Esophagus muscularis mucosa (tissue), 4 donors: ENCODE data around the gene TBCE. TPM values are rescaled to one million over a fixed set of nuclear protein-coding genes. Genes with fewer than 3 reads are reported as not detected.
A peak's percentile ranks its signal among the peaks of the same experiment; 100 is the strongest.

Experiments used
- DNase-seq: peaks from one replicate; pipeline ENCODE4 v3.0.0-alpha.2; 2017; ENCODE audit errors: extremely low spot score
- H3K27ac ChIP-seq, 4 donors: fragments of 200-600 bp; sonication (generic); replicated peaks in 1 of 4; 1 replicate in 3 of 4; 2 replicates in 1 of 4; pipeline ENCODE4 v1.5.1; 2016 to 2019; ENCODE audit warnings: mild to moderate bottlenecking in 1 of 4
- H3K27me3 ChIP-seq, 4 donors: fragments of 200-600 bp; sonication (generic); one replicate each; pipeline versions ENCODE4 v1.5.1 to v1.6.0; 2016 to 2019
- H3K36me3 ChIP-seq, 4 donors: fragments of 200-600 bp; sonication (generic); one replicate each; pipeline ENCODE4 v1.5.1; 2016 to 2019
- H3K4me1 ChIP-seq, 4 donors: fragments of 200-600 bp; sonication (generic); one replicate each; pipeline ENCODE4 v1.5.1; 2016 to 2019
- H3K4me3 ChIP-seq, 4 donors: fragments of 200-600 bp; sonication (generic); 1 replicate in 2 of 4; 2 replicates in 2 of 4; pipeline ENCODE4 v1.5.1; 2016 to 2019; ENCODE audit warnings: mild to moderate bottlenecking in 4 of 4, moderate library complexity in 1 of 4
- H3K9me3 ChIP-seq, 4 donors: fragments of 200-600 bp; sonication (generic); 1 replicate in 3 of 4; 2 replicates in 1 of 4; pipeline ENCODE4 v1.5.1; 2016 to 2019
- CTCF ChIP-seq, 3 experiments: fragments of 200-600 bp in 2 of 3; fragments of 450-650 bp in 1 of 3; sonication (generic) in 2 of 3; IDR thresholded peaks; one replicate each; pipeline ENCODE4 v1.5.1; 2017 to 2019; ENCODE audit warnings: antibody characterized with exemption in 3 of 3, mild to moderate bottlenecking in 2 of 3, moderate library complexity in 1 of 3
- EP300 ChIP-seq: sonication (generic); formaldehyde crosslinking; IDR thresholded peaks from one replicate; pipeline ENCODE4 v1.6.1; 2017; ENCODE audit warnings: antibody characterized with exemption
- POLR2A ChIP-seq: fragments of 450-650 bp; IDR thresholded peaks from one replicate; pipeline ENCODE4 v1.6.1; 2017; ENCODE audit warnings: antibody characterized with exemption, moderate library complexity, mild to moderate bottlenecking, low read depth
- POLR2AphosphoS5 ChIP-seq, 2 donors: sonication (generic); formaldehyde crosslinking; IDR thresholded peaks; one replicate each; pipeline ENCODE4 v1.6.1; 2017; ENCODE audit warnings: antibody characterized with exemption in 2 of 2
- WGBS: methylation state at CpG from one replicate; pipeline ENCODE4 v1.1.5; 2018; 5-methylcytosine and 5-hydroxymethylcytosine counted together
- intact Hi-C: fragments of 100-400 bp; cut with DNase I; formaldehyde crosslinking; loops from one replicate; pipeline ENCODE4 v1.15.1; 2023
- total RNA-seq, 4 donors: library from RNA; depleted of rRNA; stranded (reverse); fragments of >200 nt; gene quantifications; one replicate each; pipeline versions ENCODE4 v1.1.0 to v1.2.1, GENCODE V29; 2016

Gene TBCE
- total RNA-seq, 4 donors from 2014 or later: 10.6 to 21.6 (median 15.3) TPM

GRCh38 chr1:235409042-235409820, 42.0 kb downstream of the TBCE start:
- H3K9me3 ChIP-seq: no peaks in the 10 kb centered on the region
- 77% methylated on average over 7 of the region's 7 CpGs for WGBS
- no peaks in the 10 kb centered on the region for H3K36me3 ChIP-seq
- H3K27me3 ChIP-seq: no peaks in the 10 kb centered on the region
- H3K27ac ChIP-seq: no peak overlapping the region
- H3K4me1 ChIP-seq: peaks cover 0 to 6% (median 6%) of the 10 kb centered on the region in 4 donors
- DNase-seq: no peak
- no peak overlapping the region for H3K4me3 ChIP-seq
- TF ChIP-seq POLR2A (no peak), CTCF (IDR thresholded peaks at IDR 0.05) (no peak), EP300 (no peak), POLR2AphosphoS5 (IDR thresholded peaks at IDR 0.05) (no peak)
- intact Hi-C loops: no loop called here

GRCh38 chr1:235410467-235410866, 43.2 kb downstream of the TBCE start:
- no peak overlapping the region for H3K4me3 ChIP-seq
- H3K27ac ChIP-seq: no peak overlapping the region
- H3K27me3 ChIP-seq: no peaks in the 10 kb centered on the region
- 85% methylated on average over 5 of the region's 5 CpGs for WGBS
- H3K9me3 ChIP-seq: no peaks in the 10 kb centered on the region
- peaks cover 0 to 6% (median 6%) of the 10 kb centered on the region in 4 donors for H3K4me1 ChIP-seq
- TF ChIP-seq EP300 (no peak), POLR2A (no peak), POLR2AphosphoS5 (IDR thresholded peaks at IDR 0.05) (no peak), CTCF (IDR thresholded peaks at IDR 0.05) (no peak)
- peaks cover 0 to 7% (median 0%) of the 10 kb centered on the region in 4 donors for H3K36me3 ChIP-seq
- intact Hi-C loops: no loop called here
- DNase-seq: no peak

- intact Hi-C loops: no loop called here
- TF ChIP-seq EP300: no peak
- TF ChIP-seq POLR2A: no peak
- TF ChIP-seq POLR2AphosphoS5 (IDR thresholded peaks at IDR 0.05): no peak
- TF ChIP-seq CTCF (IDR thresholded peaks at IDR 0.05): no peak
- H3K4me1 ChIP-seq: peaks cover 2 to 9% (median 7%) of the 10 kb centered on the region in 4 donors
- H3K36me3 ChIP-seq: peaks cover 0 to 7% (median 0%) of the 10 kb centered on the region in 4 donors
- WGBS: 46% methylated on average over 2 of the region's 5 CpGs
- no peaks in the 10 kb centered on the region for H3K27me3 ChIP-seq
- no peak overlapping the region for H3K27ac ChIP-seq
- no peak overlapping the region for H3K4me3 ChIP-seq
- no peaks in the 10 kb centered on the region for H3K9me3 ChIP-seq
- DNase-seq: no peak
Measured at GRCh38 chr1:235411489-235412486, 44.6 kb downstream of the TBCE start.

- Histone ChIP-seq H3K27ac (no peak overlapping the region), H3K36me3 (peaks cover 0 to 10% (median 3%) of the 10 kb centered on the region in 4 donors), H3K9me3 (no peaks in the 10 kb centered on the region), H3K27me3 (no peaks in the 10 kb centered on the region), H3K4me1 (peaks cover 3 to 10% (median 6%) of the 10 kb centered on the region in 4 donors), H3K4me3 (no peak overlapping the region)
- 78% methylated on average over 7 of the region's 7 CpGs for WGBS
- intact Hi-C loops: loop anchor here (5.0 kb wide), 2 partner anchors 88 to 308 kb away; partner anchors contain the start of genes ARID4B and GGPS1
- TF ChIP-seq CTCF (IDR thresholded peaks at IDR 0.05) (peak; percentile 60 to 71 (median 64)), EP300 (no peak), POLR2A (no peak), POLR2AphosphoS5 (IDR thresholded peaks at IDR 0.05) (peak in 1 of 2 donors; percentile 29)
- no peak for DNase-seq
Measured at GRCh38 chr1:235415008-235415904, 48.0 kb downstream of the TBCE start.
